ENCODE measurements around the gene MTMR6. TPM values are rescaled to one million over a fixed set of nuclear protein-coding genes. Genes with fewer than 3 reads are reported as not detected.

MTMR6 gene
- polyA plus RNA-seq, 1 experiment, result 25.7 TPM

DNA sequence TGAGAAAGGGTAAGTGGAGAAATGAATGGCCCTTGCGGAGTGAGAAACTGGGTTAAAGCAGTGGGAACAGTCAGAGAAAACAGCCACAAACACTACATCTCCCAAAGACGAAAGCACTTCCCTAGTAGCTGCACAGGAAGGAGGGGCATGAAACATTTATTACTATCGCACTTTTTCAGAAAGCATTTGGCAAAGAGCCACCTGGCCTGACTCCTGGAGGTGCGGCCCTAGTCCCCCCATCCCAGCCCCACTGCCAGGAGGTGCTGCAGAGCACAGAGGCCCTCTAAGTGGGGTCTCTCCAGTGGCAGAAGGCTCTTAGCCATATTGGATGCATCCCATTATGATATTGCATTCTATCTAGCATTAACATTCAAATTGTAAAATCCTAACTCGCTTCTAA lies 55.8 kb downstream of the MTMR6 start:
- ChIA-PET CTCF (no interaction called here), POLR2A (no interaction called here)
- H3K4me3 ChIP-seq (ENCODE audit: low read depth, low read length), result no peak overlapping the region
- DNase-seq (ENCODE audit: low read depth, low spot score), result no peak
- no peaks in the 10 kb centered on the region for H3K9me3 ChIP-seq (ENCODE audit: control insufficient read depth, insufficient read depth, low read length)
- no peak overlapping the region for H3K27ac ChIP-seq (ENCODE audit: low read depth, low read length)
- no peak for TF ChIP-seq CTCF (IDR thresholded peaks at IDR 0.05; ENCODE audit: low read depth, low read length)
- H3K27me3 ChIP-seq (ENCODE audit: control insufficient read depth, insufficient read depth, low read length), result peaks cover 5% of the 10 kb centered on the region

GRCh38 chr13:25227690-25228089 lies 59.6 kb downstream of the MTMR6 start:
- no peak overlapping the region for H3K4me3 ChIP-seq (ENCODE audit: low read depth, low read length)
- H3K27me3 ChIP-seq (ENCODE audit: control insufficient read depth, insufficient read depth, low read length), result peaks cover 10% of the 10 kb centered on the region
- DNase-seq (ENCODE audit: low read depth, low spot score), result no peak
- ChIA-PET POLR2A (no interaction called here), CTCF (no interaction called here)
- no peak overlapping the region for H3K27ac ChIP-seq (ENCODE audit: low read depth, low read length)
- H3K9me3 ChIP-seq (ENCODE audit: control insufficient read depth, insufficient read depth, low read length), result no peaks in the 10 kb centered on the region
- TF ChIP-seq CTCF (IDR thresholded peaks at IDR 0.05; ENCODE audit: low read depth, low read length), result no peak

DNA sequence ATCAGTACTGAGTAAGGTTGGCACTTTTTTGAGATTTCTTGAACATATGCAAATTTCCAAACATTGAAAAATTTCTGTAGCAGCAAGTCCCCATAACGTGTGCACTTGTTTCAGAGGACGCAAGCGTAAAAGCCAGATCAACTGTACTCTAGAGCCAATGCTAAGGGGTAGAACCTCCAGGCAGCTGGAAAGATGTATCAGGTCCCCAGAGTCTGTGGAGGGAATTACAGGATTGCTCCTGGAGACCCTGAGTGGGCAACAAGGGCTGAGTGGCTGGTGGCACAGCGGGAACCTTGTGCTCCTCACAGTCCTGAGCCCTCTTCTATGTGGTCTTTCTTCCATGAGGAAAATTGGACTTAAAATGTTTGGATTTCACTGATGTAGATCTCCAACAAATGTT lies 61.3 kb downstream of the MTMR6 start:
- no peak overlapping the region for H3K4me3 ChIP-seq (ENCODE audit: low read depth, low read length)
- CTCF ChIA-PET, result no interaction called here
- no peaks in the 10 kb centered on the region for H3K9me3 ChIP-seq (ENCODE audit: control insufficient read depth, insufficient read depth, low read length)
- no peak for DNase-seq (ENCODE audit: low read depth, low spot score)
- TF ChIP-seq CTCF (IDR thresholded peaks at IDR 0.05; ENCODE audit: low read depth, low read length), result no peak
- H3K27me3 ChIP-seq (ENCODE audit: control insufficient read depth, insufficient read depth, low read length), result peaks cover 12% of the 10 kb centered on the region
- POLR2A ChIA-PET, result no interaction called here
- no peak overlapping the region for H3K27ac ChIP-seq (ENCODE audit: low read depth, low read length)

DNA sequence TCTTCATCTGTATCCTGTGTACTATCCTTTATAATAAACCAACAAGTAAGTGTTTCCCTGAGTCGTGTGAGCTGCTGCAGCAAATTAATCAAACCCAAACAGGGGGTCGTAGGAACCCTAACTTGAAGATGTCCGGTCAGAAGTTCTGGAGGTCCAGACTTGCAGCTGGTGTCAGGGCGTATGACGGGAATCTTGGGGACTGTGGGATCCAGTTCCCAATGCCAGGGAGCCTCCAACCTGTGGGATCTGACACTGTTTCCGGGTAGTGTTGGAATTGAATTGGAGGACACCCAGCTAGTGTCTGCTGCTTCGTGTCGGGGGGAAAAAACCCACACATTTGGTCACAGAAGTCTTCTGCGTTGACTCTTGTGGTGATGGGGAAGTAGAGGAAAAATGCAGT lies 63.1 kb downstream of the MTMR6 start:
- Histone ChIP-seq H3K27me3 (ENCODE audit: control insufficient read depth, insufficient read depth, low read length) (peaks cover 11% of the 10 kb centered on the region), H3K9me3 (ENCODE audit: control insufficient read depth, insufficient read depth, low read length) (no peaks in the 10 kb centered on the region), H3K27ac (ENCODE audit: low read depth, low read length) (no peak overlapping the region), H3K4me3 (ENCODE audit: low read depth, low read length) (no peak overlapping the region)
- no peak for TF ChIP-seq CTCF (IDR thresholded peaks at IDR 0.05; ENCODE audit: low read depth, low read length)
- ChIA-PET CTCF (no interaction called here), POLR2A (no interaction called here)
- DNase-seq (ENCODE audit: low read depth, low spot score), result no peak

- no peak for TF ChIP-seq CTCF (IDR thresholded peaks at IDR 0.05; ENCODE audit: low read depth, low read length)
- POLR2A ChIA-PET, result no interaction called here
- CTCF ChIA-PET, result no interaction called here
Measured at GRCh38 chr13:25222740-25223139, 64.5 kb downstream of the MTMR6 start.

More at GRCh38 chr13:25222740-25223139, 64.5 kb downstream of the MTMR6 start:
- Histone ChIP-seq H3K4me3 (ENCODE audit: low read depth, low read length) (no peak overlapping the region), H3K27ac (ENCODE audit: low read depth, low read length) (no peak overlapping the region), H3K9me3 (ENCODE audit: control insufficient read depth, insufficient read depth, low read length) (no peaks in the 10 kb centered on the region), H3K27me3 (ENCODE audit: control insufficient read depth, insufficient read depth, low read length) (peaks cover 12% of the 10 kb centered on the region)
- no peak for DNase-seq (ENCODE audit: low read depth, low spot score)
